GM10248 (cell line): Measurements from ENCODE around the gene BACH2.

Experiments
- CTCF ChIA-PET: fragments of 300-600 bp; sonication (Branson Sonifier 250); formaldehyde crosslinking; extraction: SDS; loops from one replicate; lab custom pipeline; 2021; ENCODE audit warnings: antibody characterized with exemption; lab: Yijun Ruan, JAX
- POLR2A ChIA-PET: fragments of 350-650 bp; sonication (Branson Sonifier 250); formaldehyde crosslinking; extraction: SDS; loops from one replicate; lab custom pipeline; 2020; ENCODE audit warnings: antibody characterized with exemption; lab: Yijun Ruan, JAX
- DNase-seq: peaks from one replicate; pipeline ENCODE4 v3.0.0; 2012; ENCODE audit errors: extremely low spot score
- TF ChIP-seq, protein P1 (sequence below): IDR thresholded peaks from 2 replicates; pipeline ENCODE4 v1.5.1; 2012; ENCODE audit warnings: mild to moderate bottlenecking, low read depth; ENCODE audit errors: extremely low read depth, missing control alignments, control extremely low read depth

BACH2 gene

DNA sequence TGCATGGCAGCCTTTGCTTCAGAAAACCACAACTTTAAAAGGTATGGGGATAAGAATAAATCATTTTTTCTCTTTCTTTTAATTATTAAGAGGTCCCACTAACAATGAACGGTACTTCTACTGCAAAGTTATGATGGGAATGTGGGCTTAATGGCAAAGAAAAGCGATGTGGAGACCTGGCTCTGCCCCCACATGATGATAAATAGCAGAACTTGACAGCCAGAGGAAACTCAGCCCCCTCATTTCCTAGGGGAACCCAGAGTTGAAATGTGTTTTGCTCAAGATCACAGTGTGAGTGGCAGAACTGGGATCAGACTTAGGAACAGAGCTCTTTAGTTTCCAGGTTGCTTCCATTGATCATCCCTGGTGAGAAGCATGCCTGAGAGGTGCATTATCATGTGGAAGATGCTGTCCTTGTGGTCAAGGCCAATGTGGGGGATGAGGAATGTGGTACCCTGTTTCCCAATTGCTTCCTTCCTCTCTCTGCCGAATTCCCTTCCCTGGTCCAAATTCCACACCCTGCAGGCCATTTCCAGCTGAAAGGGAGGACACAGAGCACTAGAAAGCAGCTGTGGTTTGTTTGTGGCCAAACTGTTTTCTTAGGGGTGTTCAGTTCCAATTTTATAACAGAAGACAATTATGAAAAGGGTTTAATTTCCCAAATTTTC is 66.0 kb downstream of the BACH2 start:
- ChIA-PET POLR2A (no interaction called here), CTCF (no interaction called here)
- no peak for DNase-seq
- TF ChIP-seq, protein P1, sequence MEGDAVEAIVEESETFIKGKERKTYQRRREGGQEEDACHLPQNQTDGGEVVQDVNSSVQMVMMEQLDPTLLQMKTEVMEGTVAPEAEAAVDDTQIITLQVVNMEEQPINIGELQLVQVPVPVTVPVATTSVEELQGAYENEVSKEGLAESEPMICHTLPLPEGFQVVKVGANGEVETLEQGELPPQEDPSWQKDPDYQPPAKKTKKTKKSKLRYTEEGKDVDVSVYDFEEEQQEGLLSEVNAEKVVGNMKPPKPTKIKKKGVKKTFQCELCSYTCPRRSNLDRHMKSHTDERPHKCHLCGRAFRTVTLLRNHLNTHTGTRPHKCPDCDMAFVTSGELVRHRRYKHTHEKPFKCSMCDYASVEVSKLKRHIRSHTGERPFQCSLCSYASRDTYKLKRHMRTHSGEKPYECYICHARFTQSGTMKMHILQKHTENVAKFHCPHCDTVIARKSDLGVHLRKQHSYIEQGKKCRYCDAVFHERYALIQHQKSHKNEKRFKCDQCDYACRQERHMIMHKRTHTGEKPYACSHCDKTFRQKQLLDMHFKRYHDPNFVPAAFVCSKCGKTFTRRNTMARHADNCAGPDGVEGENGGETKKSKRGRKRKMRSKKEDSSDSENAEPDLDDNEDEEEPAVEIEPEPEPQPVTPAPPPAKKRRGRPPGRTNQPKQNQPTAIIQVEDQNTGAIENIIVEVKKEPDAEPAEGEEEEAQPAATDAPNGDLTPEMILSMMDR: no peak

DNA sequence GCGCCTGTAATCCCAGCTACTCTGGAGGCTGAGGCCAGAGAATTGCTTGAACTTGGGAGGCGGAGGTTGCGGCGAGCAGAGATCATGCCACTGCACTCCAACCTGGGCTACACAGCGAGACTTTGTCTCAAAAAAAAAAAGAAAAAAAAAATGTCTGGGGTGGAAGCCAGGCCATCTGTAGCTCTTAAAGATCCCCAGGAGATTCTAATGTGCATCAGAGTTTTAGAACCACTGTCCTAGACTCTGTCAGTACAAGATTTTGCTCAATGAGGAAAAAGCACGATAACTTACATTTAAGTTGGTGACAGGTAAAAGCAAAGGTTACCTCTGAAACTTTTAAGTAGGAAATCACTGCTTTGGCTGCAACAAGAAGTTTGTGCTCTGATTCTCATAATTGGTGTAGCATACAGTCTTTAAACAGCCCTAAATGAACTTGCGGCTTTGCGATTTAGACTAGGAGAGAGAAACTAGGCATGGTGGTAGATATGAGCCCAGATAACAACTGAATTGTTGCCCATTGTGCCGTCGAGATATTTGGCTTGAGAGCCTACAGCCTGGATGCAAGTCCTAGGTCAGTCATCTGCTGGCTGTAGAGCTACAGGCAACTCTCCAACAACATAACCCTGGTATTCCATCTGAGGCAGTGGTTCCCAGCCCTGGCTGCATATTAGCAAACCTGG is 67.2 kb downstream of the BACH2 start:
- ChIA-PET POLR2A (no interaction called here), CTCF (no interaction called here)
- no peak for DNase-seq
- TF ChIP-seq, protein P1: no peak

DNA sequence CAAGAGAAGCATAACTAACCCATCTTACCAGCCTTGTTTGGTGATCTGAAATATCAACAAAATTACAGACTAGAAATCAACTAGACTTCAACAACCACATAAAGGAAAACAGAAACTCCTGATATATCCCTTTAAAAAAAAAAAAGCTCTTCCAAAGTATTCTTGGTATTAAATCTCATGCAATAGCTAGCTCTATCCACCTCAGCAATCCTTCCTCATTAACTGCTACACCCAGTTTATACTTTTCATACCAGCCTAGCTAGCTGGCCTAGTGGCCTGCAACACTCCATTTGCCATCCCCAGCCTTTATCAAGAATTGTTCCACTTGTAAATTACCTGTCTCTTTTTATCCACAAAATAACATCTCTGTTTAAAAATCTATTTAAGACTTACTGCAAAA is 69.0 kb downstream of the BACH2 start:
- no peak for DNase-seq
- ChIA-PET POLR2A (no interaction called here), CTCF (no interaction called here)
- TF ChIP-seq, protein P1: no peak

DNA sequence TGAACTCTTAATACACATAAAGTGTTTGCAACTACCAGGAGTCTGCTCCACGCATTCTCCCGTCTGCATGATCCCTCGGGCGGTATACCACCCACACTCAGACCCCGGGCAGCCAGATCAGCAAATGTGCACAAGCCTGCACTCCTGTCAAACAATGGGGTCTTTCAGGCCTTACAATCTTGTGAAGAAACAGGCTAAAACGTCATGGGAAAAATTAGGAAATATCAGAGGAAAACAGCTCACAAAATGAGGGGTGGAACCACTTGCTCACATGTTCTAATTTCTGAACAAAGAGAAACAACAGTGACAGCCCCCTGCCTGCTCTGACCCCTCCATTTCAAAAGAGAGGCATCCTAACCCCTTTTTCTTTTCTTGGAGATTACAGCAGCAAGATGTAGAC is 69.4 kb downstream of the BACH2 start:
- ChIA-PET POLR2A (no interaction called here), CTCF (no interaction called here)
- no peak for DNase-seq
- TF ChIP-seq, protein P1: no peak

DNA sequence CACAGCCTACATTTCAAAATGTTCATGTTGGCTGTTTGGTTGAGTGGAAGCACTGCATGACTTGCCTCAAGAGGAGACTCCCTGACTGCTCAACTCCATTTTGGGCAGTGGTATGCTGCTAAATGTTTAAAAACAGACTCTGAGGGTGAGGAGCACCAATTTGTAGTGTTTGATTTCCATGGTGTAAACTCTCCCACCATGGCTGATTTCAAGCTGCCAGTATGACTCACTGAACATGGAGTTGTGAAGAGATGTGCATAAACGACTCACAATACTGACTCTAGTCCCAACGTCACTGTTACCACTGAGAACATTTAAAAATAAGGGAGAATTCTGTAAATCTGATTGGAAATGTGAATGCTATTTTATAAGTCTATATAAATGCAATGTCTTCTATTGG is 70.4 kb downstream of the BACH2 start:
- ChIA-PET POLR2A (no interaction called here), CTCF (interaction anchor here (1.8 kb wide), 1 partner anchor 9 kb away, joined by 7 read pairs; no protein-coding TSS in a partner anchor)
- TF ChIP-seq, protein P1: no peak
- DNase-seq: no peak

DNA sequence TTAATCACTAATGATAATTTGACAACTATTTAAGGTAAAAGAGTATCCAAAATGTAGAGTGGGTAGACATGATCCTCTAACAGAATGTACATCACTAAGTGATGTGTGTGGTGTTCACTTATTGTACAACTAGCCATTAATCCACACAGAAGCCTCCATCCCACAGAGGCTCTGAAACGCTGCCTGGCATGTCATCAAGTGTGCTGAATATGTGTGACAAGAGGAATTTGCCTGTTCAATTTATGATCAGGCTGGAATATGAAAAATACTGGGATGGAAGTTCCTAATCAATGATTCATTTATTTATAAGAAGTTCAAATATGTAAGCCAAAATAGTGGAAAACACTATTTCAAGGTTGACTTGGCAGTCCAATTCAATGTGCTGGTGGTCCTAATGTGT is 72.4 kb downstream of the BACH2 start:
- TF ChIP-seq, protein P1: no peak
- ChIA-PET POLR2A (no interaction called here), CTCF (interaction anchor here (1.2 kb wide), 1 partner anchor 10 kb away, joined by 4 read pairs; no protein-coding TSS in a partner anchor)
- DNase-seq: no peak
